IPS-11a (cell line): Measurements from ENCODE around the gene CKLF.
"Not testable (repeated sequence)": the region's sequence is repeated elsewhere in the genome, so short reads cannot be mapped to it uniquely, and the experiment has no call there.

Experiments
- H3K4me3 ChIP-seq: one replicate; pipeline ENCODE4 v1.5.1; 2013; ENCODE audit warnings: low read depth, low read length, control low read depth

Gene CKLF

GRCh38 chr16:66552286-66553177 lies at the start of gene CKLF:
TSS of gene CKLF (plus strand) at chr16:66552576. CDS start at chr16:66552716, 140 bp downstream.
- peak within 1 kb of the TSS; percentile 43 for H3K4me3 ChIP-seq

- no peak overlapping the region for H3K4me3 ChIP-seq
Measured at GRCh38 chr16:66503030-66503429, 49.3 kb upstream of the CKLF start.

GRCh38 chr16:66503612-66504011 lies 48.8 kb upstream of the CKLF start:
- H3K4me3 ChIP-seq, result no peak overlapping the region

GRCh38 chr16:66507731-66508239 lies 44.6 kb upstream of the CKLF start:
- H3K4me3 ChIP-seq, result no peak overlapping the region

GRCh38 chr16:66508248-66508913 lies 44.0 kb upstream of the CKLF start:
- no peak overlapping the region for H3K4me3 ChIP-seq

- no peak overlapping the region for H3K4me3 ChIP-seq
Measured at GRCh38 chr16:66508914-66509496, 43.4 kb upstream of the CKLF start.

- H3K4me3 ChIP-seq, result no peak overlapping the region
Measured at GRCh38 chr16:66509576-66509975, 42.8 kb upstream of the CKLF start.

- H3K4me3 ChIP-seq, result no peak overlapping the region
Measured at GRCh38 chr16:66510298-66510697, 42.1 kb upstream of the CKLF start.

- H3K4me3 ChIP-seq, result no peak overlapping the region
Measured at GRCh38 chr16:66510711-66511601, 41.4 kb upstream of the CKLF start.

- no peak overlapping the region for H3K4me3 ChIP-seq
Measured at GRCh38 chr16:66511602-66512271, 40.6 kb upstream of the CKLF start.

GRCh38 chr16:66512272-66513110 lies 39.9 kb upstream of the CKLF start:
- no peak overlapping the region for H3K4me3 ChIP-seq

- no peak overlapping the region for H3K4me3 ChIP-seq
Measured at GRCh38 chr16:66513111-66513723, 39.2 kb upstream of the CKLF start.

GRCh38 chr16:66514391-66514790 lies 38.0 kb upstream of the CKLF start:
- not testable (repeated sequence) for H3K4me3 ChIP-seq

GRCh38 chr16:66514980-66515595 lies 37.3 kb upstream of the CKLF start:
- H3K4me3 ChIP-seq, result not testable (repeated sequence)

GRCh38 chr16:66515596-66516508 lies 36.5 kb upstream of the CKLF start:
- H3K4me3 ChIP-seq, result no peak overlapping the region

GRCh38 chr16:66516509-66516807 lies 35.9 kb upstream of the CKLF start:
- no peak overlapping the region for H3K4me3 ChIP-seq

GRCh38 chr16:66516808-66517585 lies 35.4 kb upstream of the CKLF start:
- H3K4me3 ChIP-seq, result no peak overlapping the region
